HG03442 (cell line): Measurements from ENCODE around the gene ECT2L.
A peak's percentile ranks its signal among the peaks of the same experiment; 100 is the strongest.
"Not testable (repeated sequence)": the region's sequence is repeated elsewhere in the genome, so short reads cannot be mapped to it uniquely, and the experiment has no call there.

ENCODE experiments used
- ATAC-seq: cut with Tn5 transposase; IDR thresholded peaks from one replicate; pipeline ENCODE4 v1.9.1; 2021; ENCODE audit warnings: mild to moderate bottlenecking, moderate library complexity; ENCODE audit not compliant: unreplicated experiment

ECT2L gene

GRCh38 chr6:138926579-138926978 lies 130.7 kb downstream of the ECT2L start:
- ATAC-seq = no peak

DNA sequence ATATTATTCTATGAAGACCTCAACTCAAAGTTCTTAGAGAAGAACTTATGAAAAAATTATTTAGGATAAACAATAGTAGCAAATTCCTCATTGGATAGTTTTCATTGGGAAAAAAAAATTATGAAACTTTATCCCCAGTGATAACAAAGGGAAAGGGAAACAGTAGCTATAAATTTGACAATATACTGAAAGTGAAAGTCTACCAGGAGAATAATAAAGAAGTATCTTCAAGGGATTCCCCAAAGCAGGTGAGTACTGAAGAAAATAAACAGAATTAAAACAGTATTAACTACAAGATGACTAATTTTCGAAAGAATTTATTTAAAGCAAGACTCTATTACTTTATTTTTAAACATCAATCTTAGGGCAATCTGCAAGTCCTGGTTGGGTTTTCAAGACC lies 135.8 kb downstream of the ECT2L start:
- no peak for ATAC-seq

DNA sequence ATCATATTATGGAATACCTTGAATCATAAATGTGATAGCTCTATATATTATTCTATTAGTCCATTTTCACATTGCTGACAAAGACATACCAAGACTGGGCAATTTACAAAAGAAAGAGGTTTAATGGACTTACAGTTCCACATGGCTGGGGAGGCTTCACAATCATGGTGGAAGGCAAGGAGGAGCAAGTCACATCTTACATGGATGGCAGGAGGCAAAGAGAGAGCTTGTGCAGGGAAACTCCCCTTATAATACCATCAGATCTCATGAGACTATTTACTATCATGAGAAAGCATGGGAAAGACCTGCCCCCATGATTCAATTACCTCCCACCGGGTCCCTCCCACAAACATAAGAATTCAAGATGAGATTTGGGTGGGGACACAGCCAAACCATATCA lies 141.0 kb downstream of the ECT2L start:
- not testable (repeated sequence) for ATAC-seq

GRCh38 chr6:138943089-138943625 lies 147.3 kb downstream of the ECT2L start:
- ATAC-seq = no peak

DNA sequence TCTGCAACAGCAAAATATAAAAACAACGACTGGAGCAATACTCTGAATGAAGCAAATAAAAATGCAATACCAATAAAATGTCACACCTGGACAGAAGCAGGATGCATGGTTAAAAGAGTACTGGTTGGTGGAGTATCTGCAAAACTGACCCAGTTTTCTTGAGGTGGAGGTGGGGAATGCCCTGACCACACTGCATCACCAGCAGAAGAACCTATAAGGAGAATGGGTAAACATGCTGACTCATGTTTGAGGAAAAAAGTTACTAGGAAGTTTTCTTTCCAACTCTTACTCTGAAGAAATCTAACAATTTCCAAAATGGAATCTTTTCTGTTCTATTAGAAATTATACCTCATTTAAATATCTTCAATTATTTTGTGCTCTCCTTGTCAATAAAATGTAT lies 148.5 kb downstream of the ECT2L start:
- peak; percentile 73 for ATAC-seq

DNA sequence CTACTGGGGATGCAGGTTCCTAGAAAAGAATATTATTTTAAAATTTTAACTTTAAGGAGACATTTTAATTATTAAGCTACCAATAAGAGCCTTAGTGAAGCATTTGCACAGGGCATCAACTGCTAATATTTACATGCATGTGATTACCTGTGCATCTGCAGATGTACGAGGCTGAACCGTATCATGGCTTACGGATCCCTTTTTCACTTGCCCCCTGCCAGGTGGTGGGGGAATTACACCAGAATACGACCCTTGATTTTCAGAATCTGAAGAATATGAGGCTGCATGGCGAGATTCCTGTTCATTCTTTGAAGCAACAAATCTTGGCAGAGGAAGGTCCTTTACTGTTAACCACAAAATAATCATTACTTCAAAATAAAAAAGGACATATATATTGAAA lies 149.5 kb downstream of the ECT2L start:
- no peak for ATAC-seq

DNA sequence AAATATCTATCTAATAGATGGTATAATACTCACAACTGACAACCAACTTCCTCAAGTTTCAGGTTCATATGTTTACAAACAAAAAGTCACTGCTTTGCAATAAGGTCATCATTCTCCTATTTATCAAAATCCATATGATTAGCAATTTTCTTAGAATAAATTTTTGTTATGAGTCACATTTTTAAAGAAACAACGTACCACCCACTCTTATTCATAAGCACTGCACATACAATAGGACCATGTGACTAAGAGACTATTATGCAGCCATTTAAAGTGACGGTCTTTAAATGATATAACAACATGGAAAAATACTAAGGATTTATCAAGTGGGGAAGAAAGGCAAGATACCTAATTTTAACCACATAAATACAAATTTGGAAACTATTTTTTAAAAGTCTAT lies 152.1 kb downstream of the ECT2L start:
- no peak for ATAC-seq

DNA sequence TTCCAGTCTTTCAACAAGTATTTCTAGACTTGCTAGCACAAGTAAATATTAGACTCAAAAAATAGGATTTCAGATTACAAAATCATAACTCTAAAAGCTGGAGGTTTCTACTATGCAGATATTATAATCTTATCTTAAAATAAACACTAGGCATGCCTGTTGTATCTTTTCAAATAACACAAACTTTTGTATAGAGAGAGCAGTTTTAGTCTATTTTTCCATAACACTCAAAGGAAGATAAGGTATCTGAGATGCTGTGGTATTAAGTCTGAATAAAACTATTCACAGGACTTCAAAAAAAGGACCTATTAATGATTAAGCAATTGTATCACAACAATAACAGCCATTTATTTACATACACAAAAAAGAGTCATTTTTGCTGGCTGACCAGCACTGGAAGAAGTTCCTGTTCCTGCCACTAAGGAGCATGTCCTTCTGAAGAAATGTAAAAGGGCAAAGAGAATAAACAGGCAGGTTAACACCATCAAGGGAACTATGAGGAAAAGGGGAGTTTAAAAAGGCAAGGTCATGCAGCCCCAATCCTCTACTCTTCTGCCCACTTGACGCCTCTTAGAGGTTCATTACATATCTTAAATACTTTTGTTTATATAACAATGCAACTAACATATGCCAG lies 152.8 kb downstream of the ECT2L start:
- ATAC-seq = no peak

DNA sequence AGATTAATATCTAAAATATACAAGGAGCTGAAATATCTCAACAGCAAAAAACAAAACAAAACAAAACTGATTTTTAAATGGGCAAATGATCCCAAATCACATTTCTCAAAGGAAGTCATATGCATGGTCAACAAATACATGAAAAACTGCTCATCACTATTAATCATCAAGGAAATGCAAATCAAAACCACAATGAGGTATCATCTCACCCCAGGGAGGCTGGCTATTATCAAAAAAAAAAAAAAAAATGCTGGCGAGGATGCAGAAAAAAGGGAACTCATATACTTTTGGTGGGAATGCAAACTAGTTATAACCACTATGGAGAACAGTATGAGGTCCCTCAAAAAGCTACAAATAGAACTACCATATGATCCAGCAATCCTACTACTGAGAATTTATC lies 157.6 kb downstream of the ECT2L start:
- ATAC-seq = no peak
